Kidney glomerular epithelial cell (primary cell): ENCODE data around the gene ZNF774.
"Not testable (repeated sequence)": the region's sequence is repeated elsewhere in the genome, so short reads cannot be mapped to it uniquely, and the experiment has no call there.

Source experiments
- DNase-seq: peaks from one replicate; lab custom pipeline; 2025; lab: John Stamatoyannopoulos, UW

The ZNF774 gene

DNA sequence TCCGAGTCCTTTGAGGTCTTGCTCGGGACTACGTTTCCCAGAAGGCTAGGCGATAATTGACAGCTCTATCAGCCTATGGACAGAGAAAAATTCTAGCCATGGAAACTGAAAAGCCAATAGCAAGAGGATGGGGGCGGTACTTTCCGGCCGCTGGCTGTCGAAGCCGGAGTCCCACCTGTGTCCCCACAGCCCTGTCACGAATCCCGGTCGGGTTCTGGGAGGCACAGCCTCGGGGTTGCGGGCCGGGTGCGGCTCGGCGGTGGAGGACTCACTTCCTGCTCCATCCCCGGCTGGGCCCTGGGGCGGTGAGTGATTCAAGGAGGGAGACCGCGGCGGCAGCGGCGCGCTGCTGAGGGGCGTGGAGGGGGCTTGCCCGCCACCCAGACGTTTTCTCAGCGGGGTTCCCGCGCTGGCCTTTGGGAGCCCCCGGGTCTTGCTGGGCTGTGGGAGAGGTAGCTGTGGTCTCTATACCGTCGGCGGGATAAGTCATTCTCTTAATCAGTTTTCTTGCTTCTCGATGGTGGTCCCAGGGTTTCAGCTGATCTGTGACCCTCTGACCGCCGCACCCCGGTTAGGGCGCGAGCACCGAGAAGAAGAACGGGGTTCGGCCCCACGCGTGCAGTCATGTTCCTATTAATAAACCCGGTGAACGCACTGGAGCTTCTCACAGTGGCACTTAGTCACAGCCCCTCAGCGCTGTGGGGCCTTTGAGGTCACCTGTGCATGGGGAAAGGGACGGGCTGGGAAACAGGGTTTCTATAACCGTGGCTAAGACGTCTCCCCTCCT lies at the start of gene ZNF774:
TSS of gene ZNF774 (plus strand) at position 178 of the 787 bp plus-strand sequence. CDS start 2,377 bp downstream, outside the sequence.
- peak; percentile 90 for DNase-seq

DNA sequence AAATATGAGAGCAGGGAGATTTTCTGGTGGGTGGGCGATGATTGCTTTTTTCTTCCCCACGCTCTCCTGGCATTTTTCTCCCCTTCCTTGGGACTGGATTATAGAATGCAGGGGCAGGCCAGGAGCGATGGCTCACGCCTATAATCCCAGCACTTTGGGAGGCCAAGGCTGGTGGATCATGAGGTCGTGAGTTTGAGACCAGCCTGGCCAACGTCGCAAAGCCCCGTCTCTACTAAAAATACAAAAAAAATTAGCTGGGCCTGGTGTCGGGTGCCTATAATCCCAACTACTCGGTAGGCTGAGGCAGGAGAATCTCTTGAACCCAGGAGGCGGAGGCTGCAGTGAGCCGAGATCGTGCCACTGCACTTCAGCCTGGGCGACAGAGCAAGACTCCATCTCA lies 46.7 kb upstream of the ZNF774 start:
- not testable (repeated sequence) for DNase-seq

DNA sequence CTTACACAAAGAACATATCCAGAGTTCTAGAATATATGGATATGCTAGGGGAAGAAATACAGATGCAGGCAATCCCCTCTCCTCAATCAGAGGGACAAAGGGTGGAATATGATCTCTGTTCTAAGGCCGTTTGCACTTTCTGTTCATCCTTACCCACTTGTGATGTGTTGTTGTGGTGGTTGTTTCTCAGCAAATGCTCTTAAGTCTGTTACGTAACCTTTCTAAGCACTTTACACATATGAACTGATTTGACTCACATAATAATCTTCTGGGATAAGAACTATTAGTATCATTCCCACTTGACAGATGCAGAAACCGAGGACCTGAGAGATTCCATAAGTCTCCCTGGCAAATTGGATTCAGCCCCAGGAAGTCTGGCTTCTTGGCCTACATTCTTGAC lies 46.2 kb upstream of the ZNF774 start:
- DNase-seq: no peak

DNA sequence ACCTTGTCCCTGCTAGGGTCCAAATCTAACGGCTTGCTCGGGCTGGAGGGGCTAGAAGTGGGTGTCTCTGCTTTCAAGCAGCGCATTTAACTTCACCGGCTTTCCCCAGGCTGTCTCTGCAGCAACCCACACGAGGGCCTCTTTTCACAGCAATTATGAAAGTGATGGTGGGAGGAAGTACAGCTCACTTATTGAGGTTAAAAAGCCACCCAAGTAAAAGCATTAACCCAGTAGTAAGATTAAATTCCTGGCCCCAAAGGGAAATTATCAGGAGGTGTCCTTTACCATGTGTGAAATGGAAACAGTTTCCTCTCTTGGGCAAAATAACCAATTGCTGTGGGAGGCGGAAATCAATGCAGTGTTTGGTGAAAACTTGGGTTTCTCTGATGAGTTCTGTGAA lies 45.5 kb upstream of the ZNF774 start:
- no peak for DNase-seq

DNA sequence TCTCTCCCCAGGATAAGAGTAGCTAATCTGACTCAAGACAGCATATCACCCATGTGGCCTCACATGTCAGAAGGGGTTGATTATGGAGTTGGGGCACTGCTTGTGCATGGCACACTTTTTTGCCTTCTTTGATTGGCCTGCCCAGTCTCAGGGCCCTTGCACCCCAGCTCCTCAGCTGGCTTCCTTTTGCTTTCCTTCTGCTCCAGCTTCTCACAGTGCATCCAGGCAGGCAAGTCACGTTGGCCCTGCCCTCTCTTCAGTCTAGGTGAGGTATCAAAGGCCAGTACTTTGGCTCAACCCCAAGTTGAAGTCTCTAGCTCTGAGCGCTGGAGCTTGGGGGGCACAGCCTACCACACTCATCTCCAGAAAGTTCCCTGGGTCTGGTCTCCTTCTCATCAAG lies 44.4 kb upstream of the ZNF774 start:
- DNase-seq: no peak

DNA sequence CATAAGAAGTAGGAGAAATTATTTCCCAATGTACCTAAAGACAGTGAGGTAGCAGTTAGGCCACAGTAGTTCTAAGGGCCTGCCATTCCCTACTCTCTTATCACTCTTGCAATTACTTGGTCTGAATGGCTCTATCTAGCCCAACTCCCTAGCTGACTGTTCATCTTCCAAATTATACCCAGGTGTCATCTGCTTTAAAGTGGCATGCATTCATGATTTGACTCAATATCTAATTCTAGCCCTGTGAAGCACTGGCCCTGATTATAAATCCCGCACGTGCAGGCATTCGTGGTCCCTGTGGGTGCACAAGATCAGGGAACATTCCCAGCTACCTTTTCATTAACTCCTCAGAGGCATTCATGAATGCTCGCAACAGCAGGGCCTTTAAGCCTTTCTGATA lies 43.1 kb upstream of the ZNF774 start:
- DNase-seq: no peak

DNA sequence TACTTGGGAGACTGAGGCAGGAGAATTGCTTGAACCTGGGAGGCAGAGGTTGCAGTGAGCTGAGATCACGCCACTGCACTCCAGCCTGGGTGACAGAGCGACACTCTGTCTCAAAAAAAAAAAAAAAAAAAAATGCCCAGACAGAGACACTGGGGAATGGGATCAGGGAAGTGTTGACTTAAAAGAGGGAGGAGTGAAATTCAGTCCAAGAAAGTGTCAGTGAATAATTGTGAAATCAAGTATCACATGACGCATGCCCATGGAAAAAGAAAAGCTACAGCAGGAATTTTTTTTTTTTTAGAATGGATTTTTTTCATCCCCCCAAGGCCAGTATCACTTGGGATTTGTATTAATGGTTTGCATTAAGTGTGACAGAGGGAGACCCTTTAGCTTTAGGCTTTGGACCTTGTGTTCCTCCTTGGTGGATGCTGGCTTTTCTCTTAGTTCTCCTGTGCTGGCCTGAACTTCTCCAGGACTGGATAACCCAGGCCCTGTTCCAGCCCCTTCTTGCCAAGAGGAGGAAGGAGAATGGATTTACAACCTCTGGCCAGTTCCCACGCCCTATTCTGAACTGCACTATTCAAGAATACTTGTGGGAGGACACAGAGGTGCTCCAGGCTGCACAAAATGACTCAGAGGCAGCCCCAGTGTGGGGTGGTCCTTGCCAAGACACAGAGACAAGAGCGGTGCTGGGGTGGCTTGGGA lies 36.7 kb upstream of the ZNF774 start:
- peak; percentile 47 for DNase-seq

DNA sequence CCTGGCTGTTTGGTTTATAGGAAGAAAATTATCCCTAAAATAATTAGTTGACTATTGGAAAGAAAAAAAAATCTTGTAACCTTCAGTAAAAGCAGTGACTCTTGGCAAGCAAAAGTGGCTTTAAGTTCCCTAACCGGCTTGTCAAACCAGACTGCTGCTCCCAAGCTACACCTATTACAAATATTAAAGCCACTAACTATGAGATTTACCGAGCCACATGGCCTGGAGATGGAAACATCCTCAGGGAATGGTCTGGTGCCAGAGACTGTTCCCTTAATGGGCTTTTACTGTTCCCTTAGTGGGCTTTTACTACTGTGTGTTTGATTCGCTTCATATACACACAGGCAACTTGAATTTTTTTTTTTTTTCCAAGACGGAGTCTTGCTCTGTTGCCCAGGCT lies 35.9 kb upstream of the ZNF774 start:
- no peak for DNase-seq

DNA sequence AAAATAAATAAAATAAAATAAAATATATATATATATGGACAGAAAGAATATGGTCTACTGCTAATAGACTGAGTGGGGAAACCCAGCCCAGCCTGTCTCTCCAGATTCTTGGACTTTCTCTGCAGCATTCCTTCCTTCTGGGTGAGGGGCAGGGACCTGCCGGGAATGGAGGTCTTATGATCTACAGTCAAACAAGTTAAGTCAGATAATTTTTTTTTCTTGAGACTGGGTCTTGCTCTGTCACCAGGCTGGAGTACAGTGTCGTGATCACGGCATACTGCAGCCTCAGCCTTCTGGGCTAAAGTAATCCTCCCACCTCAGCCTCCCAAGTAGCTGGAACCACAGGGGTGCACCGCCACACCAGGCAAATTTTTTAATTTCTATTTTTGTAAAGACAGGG lies 33.5 kb upstream of the ZNF774 start:
- no peak for DNase-seq

DNA sequence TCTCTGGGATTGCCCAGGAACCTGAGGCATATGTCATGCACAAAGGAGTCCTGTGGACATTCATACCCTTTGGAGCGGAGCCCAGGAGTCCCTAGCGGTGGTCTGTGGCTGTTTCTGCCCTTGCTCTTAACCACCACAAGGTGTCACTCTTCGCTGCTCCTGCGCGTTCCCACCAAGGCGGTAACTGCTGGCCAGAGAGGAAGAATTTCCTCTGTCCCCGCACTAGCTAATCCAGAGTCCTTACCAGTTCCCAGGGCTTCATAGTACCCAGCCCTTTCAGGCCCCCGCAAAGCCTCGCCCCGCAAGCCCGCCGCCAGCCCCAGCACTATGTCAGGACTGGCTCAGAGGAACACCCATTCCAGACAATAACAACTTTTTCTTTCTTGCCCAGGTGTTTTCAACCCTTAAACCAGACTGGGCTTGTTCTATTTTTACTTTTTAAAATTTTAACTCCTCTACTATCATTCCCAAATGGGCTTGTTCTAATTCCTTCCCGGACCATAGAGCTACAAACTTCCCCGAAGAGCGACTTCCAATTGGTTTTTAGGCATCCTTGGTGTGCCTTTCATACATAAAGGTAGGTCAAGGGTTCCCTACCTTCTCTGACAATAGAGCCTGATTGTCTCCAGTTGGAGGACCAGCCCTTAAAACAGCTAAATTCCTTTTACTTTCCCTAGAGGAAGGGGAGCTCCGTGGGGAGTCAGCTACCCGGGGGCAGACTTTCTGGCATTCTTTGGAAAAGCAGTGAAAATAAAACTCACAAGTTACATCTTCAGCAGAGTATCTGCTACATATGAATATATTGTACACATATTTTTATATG lies 31.8 kb upstream of the ZNF774 start:
- peak; percentile 95 for DNase-seq

DNA sequence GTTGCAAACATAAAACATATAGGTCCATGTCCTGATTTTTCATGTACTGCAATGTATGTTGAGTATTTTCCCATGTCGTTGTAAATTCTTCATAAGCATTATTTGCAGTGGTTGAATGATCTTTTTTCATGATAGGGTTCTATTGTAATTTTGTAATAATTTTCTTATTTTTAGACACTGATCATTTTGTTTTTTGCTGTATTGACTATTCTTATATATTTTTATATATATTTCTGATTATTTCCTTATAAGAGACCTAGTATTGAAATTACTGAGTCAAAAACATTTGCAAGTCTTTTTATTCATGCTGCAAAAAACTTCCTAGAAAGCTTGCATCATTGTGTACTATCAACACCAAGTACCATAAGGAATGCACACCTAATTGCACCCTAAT lies 31.2 kb upstream of the ZNF774 start:
- no peak for DNase-seq

DNA sequence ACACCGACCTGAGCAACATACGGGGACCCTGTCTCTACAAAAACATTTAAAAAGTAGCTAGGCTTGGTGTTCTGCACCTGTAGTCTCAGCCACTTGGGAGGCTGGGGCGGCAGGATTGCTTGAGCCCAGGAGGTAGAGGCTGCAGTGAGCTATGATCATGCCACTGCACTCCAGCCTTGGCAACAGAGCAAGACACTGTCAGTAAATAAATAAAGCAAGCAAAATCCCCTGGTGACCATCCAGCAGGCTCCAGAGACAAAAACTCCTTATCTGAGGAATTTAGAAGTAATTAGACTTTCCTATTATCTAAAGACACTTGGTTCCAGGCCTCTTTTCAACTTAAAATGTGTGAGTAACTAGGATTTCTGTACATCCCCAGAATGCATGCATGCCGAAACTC lies 29.5 kb upstream of the ZNF774 start:
- no peak for DNase-seq

DNA sequence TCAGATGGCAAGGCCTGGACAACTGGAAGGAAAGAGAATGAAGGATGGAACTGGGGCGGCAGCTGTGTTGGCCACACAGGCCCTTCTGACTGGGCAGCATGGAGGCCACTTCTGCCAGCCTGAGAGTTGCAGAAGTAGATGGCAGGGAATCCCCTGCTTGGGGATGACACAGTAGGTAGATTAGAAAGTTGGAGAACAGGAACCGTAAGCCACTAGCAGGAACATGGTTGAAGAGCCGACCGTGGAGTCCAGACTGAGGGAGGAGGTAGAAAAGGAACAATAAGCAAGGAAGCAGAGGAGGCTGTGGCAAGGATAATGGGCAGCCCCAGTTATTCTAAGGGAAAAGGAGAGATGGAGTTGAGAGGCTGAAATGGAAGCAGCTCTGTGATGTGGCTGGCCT lies 26.4 kb upstream of the ZNF774 start:
- no peak for DNase-seq

DNA sequence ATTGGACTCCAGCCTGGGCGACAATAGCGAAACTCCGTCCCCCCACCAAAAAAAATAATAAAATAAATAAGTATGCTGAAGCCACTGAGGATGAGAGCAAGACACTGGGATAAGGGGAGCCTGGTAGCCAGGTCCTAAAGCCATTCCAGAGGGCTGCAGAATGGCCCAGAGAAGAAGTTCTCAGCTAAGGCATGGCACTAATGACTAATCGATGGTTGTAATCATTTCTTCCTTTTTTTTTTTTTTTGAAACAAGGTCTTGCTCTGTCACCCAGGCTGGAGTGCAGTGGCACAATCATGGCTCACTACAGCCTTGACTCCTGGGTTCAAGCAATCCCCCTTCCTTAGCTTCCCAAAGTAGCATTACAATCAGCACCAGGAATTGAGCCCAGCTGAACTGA lies 25.6 kb upstream of the ZNF774 start:
- DNase-seq: no peak

DNA sequence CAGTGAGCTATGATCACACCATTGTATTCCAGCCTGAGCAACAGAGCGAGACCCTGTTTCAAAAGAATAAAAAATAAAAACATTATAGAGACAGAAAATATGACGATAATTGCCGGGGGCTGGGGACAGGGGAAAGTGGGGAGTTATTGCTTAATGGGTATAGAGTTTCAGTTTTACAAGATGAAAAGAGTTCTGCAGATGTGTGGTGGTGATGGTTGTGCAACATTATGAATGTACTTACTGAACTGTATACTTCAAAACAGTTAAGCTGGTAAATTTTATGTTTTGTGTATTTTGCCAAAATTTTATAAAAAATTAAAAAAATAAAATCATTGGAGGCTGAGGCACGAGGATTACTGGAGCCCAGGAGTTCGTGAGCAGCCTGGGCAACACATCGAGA lies 24.8 kb upstream of the ZNF774 start:
- no peak for DNase-seq

DNA sequence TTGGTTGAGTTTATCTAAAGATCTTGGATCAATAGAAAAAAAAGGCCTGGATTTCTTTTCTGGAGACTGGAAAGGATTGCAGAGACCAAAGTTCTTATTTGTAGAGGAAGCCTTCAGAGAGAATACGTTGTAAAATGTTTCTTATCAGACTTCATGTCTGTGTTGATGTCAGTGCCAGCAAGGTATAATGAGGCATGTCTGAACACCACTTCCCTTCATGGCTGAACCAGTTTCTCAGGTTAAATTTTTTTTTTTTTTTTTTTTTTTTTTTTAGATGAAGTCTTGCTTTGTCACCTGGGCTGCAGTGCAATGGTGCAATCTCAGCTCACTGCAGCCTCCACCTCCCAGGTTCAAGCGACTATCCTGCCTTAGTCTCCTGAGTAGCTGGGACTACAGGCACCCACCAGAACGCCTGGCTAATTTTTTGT lies 17.8 kb upstream of the ZNF774 start:
- DNase-seq: no peak

DNA sequence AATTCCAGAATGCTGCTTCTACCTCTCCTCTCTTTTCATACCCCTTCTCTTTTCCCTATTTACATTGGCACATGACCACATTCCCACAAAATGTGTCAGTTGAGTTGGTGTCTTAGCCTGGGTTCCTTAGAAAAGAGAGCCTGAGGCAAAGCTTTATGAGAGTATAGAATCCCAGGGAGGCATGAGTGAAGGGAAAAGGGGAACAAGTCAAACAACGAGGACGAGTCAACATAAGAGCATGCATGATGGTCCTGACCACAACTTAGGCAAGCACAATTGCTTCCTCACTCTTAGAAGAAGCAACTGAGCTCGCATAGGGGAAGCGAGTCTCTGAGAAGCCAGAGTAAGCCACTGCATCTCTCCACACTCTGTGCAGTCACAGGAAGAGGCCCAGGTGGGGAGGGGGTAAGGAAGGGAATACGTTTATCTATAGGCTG lies 15.4 kb upstream of the ZNF774 start:
- peak; percentile 42 for DNase-seq

DNA sequence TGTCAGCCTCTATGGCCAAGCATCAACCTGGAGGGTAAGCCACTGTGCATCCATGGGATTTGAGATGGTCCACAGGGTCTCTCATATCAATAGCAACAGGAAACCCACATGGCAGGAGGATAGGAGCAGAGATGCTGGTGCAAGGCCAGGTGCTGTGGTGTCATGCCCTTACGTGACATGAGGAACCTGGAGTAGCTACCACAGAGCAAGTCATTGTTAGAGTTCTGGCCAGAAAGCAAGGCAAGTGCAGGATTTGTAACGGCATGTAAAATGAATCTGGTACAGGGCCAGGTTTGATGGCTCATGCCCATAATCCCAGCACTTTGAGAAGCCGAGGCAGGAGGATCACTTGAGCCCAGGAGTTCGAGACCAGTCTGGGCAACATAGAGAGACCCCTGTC lies 14.8 kb upstream of the ZNF774 start:
- no peak for DNase-seq

DNA sequence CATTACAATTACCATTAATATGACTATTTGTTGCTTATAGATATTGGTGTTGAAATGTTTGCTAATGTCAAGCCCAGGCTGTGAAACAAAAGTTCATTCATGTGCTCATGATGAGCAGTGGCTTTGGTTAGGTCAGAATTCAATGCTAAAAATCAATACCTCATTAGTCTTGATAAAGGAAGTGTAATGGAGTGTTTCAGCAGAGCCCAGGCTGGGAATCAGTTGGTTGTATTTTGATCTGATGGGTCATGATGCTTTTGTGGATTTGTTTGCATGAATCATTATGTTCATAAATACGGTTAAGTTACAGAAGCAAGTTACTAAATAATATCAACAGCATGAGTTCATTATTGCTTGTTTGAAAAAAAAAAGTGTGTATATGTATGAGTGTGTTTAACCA lies 13.6 kb upstream of the ZNF774 start:
- no peak for DNase-seq

DNA sequence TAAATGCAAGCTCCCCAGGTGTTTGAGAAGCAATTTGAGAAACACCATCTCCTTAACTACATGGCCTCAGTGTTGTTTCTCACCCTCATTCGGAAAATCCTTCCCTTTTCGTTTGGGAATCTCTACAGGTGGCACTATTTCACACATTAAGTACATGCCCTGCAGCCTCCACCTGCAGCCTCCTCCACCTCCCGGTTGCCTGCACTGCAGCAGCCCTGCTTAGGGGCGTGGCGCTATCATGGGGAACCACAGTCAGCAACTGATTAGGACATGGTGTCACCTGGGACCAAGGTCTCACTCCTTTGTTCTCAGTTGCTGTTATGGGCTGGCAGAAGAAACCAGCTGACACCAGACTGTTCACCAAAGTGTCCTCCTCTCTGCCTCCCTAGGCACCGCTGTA lies 11.7 kb upstream of the ZNF774 start:
- DNase-seq: no peak

DNA sequence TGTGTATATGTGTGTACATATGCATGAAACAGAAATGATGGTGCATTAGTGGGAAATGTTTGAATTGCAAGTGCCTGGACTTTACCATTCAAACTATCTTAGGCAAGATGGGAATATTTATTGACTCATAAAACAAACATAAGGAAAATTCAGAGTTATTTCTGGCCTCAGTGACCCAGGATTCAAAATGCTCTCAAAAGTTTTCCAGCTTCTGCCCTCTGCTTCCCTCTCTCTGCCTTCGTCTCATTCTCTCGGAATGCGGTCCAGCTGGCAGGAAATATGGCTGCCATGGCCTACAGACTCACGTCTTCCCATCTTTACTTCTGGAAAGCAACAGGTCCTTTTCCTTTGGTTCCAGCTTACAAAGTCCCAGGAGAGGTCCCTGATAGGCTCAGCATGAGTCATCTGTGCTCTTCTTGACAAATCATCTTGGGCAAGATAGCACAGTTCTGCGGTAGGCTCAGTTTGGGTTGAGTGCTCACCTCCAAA lies 8.7 kb upstream of the ZNF774 start:
- no peak for DNase-seq

DNA sequence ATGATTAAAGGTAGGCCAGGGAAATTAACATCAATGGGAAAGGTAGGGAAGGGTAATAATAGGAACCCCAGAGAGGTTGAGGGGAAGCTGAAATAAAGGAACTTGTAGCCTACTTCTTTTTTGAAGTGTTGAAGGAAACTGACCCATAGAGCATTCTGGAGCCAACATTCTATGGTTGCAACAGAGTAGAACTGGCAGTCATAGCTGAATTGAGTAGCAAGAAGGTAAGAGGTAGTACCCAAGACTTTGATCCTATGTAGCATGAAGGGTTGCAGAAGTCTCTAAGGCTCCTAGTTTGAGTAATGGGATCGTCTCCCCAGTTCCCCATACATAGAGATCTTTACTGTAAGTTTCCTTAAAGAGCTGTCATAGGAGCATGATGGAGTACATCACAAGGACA lies 7.4 kb upstream of the ZNF774 start:
- no peak for DNase-seq

DNA sequence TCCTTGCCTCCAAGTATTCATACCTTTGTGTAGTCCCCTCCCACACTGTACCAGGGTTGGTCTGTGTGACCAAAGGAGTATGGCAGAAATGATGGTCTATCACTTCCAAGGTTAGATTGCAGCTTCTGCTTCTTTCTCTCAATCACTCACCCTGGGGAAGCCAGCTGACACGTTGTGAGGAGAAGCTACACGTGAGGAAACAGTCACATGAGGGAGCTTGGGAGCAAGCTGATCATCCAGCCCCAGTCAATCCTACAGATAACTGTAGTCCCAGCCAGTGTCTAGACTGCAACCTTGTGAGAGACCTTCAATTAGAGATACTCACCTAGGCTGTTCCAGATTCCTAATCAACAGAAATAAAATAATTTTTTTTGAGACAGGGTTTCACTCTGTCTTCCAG lies 6.2 kb upstream of the ZNF774 start:
- DNase-seq: no peak
